ENCODE data around the gene ARHGAP9.
"Not testable (repeated sequence)": the region's sequence is repeated elsewhere in the genome, so short reads cannot be mapped to it uniquely, and the experiment has no call there.

Gene ARHGAP9

DNA sequence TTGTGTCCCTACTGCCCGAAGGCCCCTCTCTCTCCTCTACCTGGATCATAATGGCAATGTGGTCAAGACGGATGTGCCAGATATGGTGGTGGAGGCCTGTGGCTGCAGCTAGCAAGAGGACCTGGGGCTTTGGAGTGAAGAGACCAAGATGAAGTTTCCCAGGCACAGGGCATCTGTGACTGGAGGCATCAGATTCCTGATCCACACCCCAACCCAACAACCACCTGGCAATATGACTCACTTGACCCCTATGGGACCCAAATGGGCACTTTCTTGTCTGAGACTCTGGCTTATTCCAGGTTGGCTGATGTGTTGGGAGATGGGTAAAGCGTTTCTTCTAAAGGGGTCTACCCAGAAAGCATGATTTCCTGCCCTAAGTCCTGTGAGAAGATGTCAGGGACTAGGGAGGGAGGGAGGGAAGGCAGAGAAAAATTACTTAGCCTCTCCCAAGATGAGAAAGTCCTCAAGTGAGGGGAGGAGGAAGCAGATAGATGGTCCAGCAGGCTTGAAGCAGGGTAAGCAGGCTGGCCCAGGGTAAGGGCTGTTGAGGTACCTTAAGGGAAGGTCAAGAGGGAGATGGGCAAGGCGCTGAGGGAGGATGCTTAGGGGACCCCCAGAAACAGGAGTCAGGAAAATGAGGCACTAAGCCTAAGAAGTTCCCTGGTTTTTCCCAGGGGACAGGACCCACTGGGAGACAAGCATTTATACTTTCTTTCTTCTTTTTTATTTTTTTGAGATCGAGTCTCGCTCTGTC lies 22.8 kb downstream of the ARHGAP9 start:
- DNase-seq (ENCODE audit: low spot score) = no peak

DNA sequence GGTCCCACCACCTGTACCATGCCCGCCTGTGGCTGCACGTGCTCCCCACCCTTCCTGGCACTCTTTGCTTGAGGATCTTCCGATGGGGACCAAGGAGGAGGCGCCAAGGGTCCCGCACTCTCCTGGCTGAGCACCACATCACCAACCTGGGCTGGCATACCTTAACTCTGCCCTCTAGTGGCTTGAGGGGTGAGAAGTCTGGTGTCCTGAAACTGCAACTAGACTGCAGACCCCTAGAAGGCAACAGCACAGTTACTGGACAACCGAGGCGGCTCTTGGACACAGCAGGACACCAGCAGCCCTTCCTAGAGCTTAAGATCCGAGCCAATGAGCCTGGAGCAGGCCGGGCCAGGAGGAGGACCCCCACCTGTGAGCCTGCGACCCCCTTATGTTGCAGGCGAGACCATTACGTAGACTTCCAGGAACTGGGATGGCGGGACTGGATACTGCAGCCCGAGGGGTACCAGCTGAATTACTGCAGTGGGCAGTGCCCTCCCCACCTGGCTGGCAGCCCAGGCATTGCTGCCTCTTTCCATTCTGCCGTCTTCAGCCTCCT lies 23.4 kb downstream of the ARHGAP9 start:
- no peak for DNase-seq (ENCODE audit: low spot score)

DNA sequence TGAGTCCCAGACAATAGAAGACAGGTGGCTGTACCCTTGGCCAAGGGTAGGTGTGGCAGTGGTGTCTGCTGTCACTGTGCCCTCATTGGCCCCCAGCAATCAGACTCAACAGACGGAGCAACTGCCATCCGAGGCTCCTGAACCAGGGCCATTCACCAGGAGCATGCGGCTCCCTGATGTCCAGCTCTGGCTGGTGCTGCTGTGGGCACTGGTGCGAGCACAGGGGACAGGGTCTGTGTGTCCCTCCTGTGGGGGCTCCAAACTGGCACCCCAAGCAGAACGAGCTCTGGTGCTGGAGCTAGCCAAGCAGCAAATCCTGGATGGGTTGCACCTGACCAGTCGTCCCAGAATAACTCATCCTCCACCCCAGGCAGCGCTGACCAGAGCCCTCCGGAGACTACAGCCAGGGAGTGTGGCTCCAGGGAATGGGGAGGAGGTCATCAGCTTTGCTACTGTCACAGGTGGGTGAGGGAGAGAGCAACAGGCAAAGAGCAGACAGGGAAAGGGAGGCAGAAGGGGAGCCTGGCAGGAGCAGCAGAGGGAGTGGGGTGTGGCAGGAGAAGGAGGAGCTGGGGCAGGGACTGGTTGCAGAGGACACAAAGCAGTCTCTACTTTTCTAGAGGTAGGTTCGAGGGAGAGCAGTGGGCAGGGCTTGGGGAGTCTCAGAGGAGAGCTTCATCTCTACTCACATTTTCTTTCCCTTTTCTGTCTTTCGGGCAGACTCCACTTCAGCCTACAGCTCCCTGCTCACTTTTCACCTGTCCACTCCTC lies 24.1 kb downstream of the ARHGAP9 start:
- DNase-seq (ENCODE audit: low spot score) = no peak

DNA sequence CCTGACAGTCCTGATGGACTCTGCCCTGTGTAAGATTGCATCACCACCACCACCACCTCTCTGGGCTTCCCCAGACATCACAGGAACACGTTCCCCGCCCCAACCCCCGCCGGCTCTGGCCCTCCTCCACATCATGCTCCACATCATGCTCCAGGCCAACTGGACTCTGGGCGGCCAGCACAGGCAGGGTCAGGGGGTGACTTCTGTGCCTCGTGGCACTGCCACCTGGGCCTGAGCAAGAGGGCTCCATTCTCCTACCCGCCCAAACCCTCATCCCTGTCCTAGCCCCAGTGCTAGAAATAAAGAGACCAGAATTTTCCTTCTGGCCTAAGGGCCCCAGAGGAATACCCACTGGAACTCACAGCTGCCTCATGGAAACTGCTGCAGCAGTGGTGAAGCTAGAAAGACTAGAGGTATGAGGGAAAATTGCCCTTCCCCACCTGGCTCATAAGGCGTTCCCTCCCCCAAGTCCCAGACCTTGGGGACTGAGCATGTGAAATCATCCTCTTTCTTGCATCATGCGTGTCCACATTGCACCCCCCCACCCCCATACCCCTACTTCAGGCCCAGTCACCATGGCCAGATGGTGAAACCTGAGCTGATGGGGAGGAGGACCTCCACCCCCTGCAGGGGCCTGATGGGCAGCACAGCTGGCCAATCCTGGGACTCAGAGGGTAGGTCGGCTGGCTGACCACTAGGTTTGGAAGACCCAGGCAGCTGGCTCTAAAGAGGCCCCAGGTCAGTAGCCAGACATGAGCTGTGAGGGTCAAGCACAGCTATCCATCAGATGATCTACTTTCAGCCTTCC lies 24.9 kb downstream of the ARHGAP9 start, which contains the start of gene INHBE:
INHBE (plus strand) TSS at position 742 of the 808 bp plus-strand sequence. CDS start 230 bp downstream, outside the sequence.
- DNase-seq (ENCODE audit: low spot score) = peak; percentile 59

DNA sequence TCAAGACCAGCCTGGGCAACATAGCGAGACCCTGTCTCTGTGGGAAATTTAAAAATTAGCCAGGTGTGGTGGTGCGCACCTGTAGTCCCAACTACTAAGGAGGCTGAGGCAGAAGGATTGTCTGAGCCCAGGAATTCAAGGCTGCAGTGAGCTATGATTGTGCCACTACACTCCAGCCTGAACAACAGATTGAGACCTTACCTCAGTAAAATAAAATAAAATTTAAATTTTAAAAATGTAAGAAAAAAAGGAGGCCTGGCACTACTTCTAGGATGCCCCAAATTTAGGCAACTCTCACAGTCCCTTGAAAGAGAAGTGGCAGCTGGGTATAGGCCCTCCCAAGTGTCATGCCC lies 25.5 kb downstream of the ARHGAP9 start:
- DNase-seq (ENCODE audit: low spot score) = no peak

DNA sequence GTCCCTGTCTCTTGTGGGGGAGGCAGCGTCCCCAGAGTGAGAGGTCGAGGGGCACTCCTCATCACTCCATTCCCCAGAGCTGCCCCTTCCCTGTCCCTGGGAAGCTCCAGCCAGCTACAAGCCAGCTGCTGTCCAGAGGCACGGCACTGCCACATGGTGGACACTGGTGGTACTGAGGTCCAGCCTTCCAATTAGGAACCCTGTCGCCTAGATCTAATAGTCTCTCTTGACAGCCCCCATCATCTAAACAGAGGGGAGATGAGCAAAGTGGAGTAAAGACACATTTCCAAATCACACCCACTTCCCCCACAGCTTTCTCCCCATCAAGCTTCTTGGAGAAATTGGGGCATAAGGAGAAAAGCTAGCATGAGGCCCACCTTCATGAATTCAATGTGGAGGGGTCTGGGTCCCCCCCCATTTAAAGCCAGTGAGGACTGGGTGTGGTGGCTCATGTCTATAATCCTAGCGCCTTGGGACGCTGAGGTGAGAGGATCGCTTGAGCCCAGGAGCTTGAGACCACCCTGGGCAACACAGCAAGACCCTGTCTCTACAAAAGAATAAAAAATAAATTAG lies 26.6 kb downstream of the ARHGAP9 start:
- peak; percentile 79 for DNase-seq (ENCODE audit: low spot score)

DNA sequence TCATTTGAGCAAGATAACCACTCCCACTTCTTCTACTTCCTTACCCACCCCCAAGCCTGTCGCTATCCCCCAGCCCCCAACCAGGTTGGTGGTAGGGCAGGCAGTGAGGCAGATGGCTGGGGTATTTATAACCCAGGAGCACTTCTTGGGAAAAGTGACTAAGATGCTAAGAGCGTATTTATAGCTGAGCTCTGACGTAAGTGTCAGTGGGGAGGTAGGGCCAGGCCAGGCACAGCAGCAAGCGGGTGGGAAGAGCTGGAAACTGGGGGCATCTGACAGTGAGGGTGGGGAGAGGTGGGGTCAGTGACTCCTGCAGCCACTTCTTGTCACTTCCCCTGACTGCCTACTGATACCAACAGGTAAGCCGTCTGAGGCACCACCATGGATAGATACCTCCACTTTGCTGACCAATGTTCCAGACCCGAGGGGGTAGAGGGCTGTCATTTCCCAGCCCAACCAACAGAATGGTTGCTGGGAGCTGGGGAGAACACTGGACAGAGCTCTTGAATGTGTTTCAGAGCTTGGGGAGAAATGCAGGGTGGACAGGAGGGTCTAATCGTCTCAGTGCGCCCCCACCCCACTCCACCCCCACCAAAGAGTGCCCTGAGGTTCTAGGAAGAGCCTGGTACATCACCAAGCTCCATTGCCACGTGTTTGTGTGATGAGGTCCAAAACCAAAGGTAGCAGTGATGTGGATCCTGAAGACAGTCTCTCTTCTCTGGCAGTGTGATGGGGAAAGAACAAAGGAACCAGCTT lies 27.3 kb downstream of the ARHGAP9 start:
- DNase-seq (ENCODE audit: low spot score) = peak; percentile 78

DNA sequence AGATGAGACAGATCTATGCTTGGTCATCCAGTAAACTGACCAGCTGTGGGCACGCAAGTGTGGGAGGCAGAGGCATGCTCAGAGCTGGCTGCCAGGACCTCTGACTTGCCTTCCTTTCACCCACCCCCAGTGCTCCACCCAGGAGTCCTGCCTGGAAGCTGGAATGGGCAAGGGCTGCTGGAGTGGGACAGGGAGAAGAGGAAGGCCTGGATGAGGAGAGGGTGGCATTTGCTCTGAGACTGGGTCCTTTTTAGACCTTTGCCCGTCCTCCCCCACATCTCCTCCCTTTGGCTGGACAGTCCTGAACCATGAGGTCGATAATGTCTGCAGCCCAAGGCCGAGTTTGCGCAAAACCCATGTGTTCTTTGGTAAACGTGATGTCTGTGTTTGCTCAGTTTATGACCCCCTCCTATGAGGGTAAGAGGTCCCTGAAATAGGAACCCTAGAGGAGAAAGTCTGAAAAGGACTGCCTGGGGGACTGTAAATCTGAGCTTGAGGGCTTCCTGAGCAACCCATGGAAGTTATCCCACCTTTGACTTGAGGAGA lies 28.4 kb downstream of the ARHGAP9 start:
- DNase-seq (ENCODE audit: low spot score) = peak; percentile 26

DNA sequence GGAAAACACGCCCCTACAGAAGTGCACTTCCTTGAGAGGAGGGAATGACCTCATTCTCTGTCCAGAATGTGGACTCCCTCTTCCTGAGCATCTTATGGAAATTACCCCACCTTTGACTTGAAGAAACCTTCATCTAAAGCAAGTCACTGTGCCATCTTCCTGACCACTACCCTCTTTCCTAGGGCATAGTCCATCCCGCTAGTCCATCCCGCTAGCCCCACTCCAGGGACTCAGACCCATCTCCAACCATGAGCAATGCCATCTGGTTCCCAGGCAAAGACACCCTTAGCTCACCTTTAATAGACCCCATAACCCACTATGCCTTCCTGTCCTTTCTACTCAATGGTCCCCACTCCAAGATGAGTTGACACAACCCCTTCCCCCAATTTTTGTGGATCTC lies 29.6 kb downstream of the ARHGAP9 start:
- no peak for DNase-seq (ENCODE audit: low spot score)

DNA sequence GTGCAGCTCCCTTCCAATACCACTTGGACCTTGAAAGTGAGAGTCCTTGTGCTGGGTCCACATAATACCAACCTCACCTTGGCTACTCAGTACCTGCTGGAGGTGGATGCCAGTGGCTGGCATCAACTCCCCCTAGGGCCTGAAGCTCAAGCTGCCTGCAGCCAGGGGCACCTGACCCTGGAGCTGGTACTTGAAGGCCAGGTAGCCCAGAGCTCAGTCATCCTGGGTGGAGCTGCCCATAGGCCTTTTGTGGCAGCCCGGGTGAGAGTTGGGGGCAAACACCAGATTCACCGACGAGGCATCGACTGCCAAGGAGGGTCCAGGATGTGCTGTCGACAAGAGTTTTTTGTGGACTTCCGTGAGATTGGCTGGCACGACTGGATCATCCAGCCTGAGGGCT lies 30.3 kb downstream of the ARHGAP9 start:
- DNase-seq (ENCODE audit: low spot score) = no peak

DNA sequence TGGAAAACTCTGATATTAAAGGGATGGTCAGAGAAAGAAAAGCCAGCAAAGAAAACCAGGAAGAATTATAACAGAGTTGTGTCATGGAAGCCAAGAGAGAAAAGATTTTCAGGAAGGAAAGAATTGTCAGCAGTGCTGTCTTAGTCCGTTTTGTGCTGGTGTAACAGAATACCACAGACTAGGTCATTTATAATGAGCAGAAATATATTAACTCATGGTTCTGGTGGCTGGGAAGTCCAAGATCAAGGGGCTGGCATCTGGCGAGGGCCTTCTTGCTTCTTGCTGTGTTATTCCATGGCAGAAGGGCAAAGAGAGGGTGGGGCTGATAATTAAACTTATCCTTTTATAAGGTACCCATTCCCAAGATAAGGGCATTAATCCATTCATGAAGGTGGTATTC lies 31.0 kb downstream of the ARHGAP9 start:
- DNase-seq (ENCODE audit: low spot score) = no peak

DNA sequence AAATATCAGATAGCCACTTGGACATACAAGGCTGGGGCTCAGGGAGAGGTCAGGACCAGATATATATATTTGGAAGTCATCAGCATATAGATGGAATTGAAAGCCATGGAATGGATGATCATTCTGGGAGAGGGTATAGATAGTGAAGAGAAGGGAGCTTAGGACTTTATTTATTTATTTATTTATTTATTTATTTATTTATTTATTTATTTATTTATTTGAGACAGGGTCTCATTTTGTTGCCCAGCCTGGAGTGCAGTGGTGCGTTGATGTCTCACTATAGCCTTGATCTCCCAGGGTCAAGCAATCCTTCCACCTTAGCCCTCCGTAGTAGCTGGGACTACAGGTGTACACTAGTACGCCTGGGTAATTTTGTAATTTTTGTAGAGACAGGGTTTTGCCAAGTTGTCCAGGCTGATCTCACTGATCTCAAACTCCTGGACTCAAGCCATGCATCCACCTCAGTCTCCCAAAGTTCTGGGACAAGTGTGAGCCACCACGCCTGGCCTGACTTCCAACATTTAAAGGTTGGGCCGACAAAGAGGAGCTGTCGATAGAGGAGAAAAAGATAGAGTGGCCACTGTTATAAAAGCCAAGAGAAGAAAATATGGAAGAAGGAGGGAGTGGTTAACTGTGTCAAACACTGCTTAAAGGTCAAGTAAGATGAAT lies 33.2 kb downstream of the ARHGAP9 start:
- DNase-seq (ENCODE audit: low spot score) = no peak

DNA sequence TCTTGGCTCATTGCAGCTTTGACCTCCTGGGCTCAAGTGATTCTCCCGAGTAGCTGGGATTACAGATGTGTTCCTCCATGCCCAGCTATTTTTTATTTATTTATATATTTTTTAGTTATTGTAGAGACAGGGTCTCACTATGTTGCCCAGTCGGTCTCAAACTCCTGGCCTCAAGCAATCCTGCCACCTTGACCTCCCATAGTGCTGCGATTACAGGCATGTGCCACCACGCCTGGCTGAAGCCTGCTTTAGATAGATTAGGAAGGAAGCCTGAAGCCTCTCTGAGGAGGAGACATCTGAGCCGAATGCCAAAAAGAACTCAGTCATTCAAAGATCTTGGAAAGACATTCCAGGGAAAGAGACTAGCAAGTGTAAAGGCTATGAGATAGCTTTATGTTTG lies 34.9 kb downstream of the ARHGAP9 start:
- no peak for DNase-seq (ENCODE audit: low spot score)

DNA sequence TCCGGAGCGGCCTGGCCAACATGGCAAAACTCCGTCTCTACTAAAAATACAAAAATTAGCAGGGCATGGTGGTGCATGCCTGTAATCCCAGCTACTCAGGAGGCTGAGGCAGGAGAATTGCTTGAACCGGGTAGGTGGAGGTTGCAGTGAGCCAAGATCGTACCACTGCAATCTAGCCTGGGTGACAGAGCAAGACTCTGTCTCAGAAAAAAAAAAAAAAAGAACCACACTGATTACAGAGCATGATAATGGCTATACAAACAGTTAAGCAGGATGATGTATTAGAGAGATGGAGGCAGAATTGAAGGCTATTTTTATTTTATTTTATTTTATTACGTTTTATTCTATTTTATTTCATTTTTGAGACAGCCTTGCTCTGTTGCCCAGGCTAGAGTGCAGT lies 35.3 kb downstream of the ARHGAP9 start:
- DNase-seq (ENCODE audit: low spot score) = not testable (repeated sequence)

DNA sequence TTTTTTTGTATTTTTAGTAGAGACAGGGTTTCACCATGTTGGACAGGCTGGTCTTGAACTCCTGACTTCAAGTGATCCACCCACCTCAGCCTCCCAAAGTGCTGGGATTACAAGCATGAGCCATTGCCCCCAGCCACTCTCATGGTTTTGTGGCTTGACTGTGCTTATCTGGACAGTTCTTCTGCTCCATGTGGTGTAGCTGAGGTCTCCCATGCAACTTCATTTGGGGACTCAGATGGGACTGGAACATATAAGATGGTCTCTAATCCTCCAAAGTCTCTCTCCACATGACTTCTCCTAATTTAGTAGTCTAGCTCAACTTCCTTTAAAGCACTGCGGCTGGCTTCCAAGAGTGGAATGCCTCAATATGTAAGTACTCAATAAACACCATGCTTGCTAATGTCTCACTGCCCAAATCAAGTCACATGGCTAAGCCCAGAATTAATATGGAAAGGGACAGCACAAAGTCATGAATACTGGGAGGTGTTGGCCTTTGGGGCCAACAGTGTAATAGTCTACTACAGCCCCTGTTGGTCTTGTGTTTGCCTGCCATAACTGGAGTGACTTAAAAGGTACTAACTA lies 37.7 kb downstream of the ARHGAP9 start:
- no peak for DNase-seq (ENCODE audit: low spot score)

DNA sequence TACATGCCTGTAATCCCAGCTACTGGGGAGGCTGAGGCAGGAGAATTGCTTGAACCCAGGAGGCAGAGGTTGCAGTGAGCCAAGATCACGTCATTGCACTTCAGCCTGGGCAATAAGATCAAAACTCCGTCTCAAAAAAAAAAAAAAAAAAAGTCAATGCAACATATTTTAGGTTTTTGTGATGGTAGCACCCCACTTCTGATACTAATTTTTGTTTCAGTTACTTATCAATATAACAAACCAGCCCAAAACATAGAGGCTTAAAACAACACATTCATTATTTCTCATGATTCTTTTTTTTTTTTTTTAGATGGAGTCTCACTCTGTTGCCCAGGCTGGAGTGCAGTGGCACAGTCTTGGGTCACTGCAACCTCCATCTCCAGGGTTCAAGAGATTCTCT lies 38.3 kb downstream of the ARHGAP9 start:
- not testable (repeated sequence) for DNase-seq (ENCODE audit: low spot score)

DNA sequence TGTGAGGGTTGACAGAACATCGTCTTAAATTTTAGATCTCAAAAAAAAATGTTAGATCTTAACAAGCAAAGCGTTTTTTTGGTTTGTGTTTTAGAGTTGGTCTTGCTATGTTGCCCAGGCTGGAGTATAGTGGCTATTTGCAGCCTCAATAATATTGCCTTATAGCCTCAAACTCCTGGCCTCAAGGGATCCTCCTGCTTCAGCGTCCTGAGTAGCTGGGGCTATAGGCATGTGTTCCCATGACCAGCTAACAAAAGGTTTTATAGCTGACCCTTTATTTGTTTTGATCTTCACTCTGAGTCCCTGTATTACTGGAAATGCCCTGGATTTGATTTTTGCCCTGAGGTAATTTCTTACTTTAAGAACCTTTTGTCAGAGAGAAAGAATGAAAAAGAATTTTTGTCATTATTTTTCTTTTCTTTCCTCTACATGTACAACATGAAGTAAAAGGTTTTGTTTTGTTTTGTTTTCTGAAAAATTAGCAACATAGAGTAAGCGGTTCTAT lies 39.9 kb downstream of the ARHGAP9 start:
- DNase-seq (ENCODE audit: low spot score) = no peak

DNA sequence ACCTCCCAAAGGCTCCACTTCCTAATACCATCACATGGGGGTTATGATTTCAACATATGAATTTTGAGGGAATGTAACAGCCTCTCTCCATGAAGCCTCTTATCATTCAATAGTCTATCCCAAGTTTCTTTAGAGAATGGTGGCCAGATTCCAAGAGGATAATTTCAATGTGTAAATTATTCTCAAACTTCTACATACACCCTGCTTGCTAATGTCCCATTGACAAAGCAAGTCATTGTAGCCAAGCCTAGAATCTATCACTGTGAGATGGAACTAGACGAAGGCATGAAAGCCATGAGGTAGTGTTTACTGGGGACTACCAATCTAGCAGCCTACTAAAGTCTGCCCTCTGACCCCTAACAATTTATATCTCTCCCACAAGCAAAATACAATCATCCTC lies 41.3 kb downstream of the ARHGAP9 start:
- DNase-seq (ENCODE audit: low spot score) = no peak

DNA sequence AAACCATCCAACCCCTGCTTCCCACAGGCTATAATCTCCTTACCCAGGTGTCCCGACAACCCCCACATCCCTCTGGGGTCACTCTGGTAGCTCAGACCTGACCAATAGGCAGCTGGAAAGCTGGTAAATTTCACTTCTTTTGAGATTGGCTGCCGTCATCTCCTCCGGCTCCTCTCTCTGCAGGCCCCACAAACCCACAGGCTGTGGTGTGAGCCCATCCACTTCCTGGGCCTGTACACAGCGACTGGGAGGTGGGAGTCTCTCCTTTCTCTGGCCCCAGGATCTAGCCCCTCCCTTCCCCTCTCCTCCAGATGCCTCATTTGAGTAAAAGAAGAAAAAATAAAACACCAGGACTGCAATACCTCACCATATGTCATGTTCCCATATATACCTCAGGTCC lies 44.4 kb downstream of the ARHGAP9 start:
- no peak for DNase-seq (ENCODE audit: low spot score)

All from AG20443 (cell line).